HCT116 (cell line): ENCODE measurements around the gene ADGRF4.

Experiments
- CTCF ChIP-seq, 3 experiments: fragments of 200-600 bp in 1 of 3; sonication (generic) in 1 of 3; IDR thresholded peaks in 2 of 3; conservative IDR thresholded peaks in 1 of 3; 2 replicates each; pipeline ENCODE4 v1.5.1; 2012 to 2017; ENCODE audit warnings: low read depth in 2 of 3, low read length in 2 of 3, antibody characterized with exemption in 1 of 3, borderline replicate concordance in 1 of 3, control low read depth in 1 of 3, mild to moderate bottlenecking in 1 of 3, mixed read lengths in 1 of 3, mixed run types in 1 of 3, moderate library complexity in 1 of 3; ENCODE audit not compliant: insufficient read depth in 1 of 3
- POLR2A ChIP-seq: IDR thresholded peaks from 2 replicates; pipeline ENCODE4 v1.7.0; 2011; ENCODE audit warnings: borderline replicate concordance; ENCODE audit not compliant: insufficient read depth, insufficient read length; ENCODE audit errors: extremely low read depth
- POLR2AphosphoS5 ChIP-seq: IDR thresholded peaks from 2 replicates; pipeline ENCODE4 v1.6.1; 2011; ENCODE audit warnings: mild to moderate bottlenecking, low read depth, low read length, moderate library complexity

GRCh38 chr6:47743744-47744143, 45.4 kb downstream of the ADGRF4 start:
- TF ChIP-seq POLR2AphosphoS5 (no peak), CTCF (IDR thresholded peaks at IDR 0.05 in 2 of 3, conservative IDR thresholded peaks at IDR 0.05 in 1 of 3; ENCODE audit: borderline replicate concordance in 1 of 3, insufficient read depth in 1 of 3, low read depth in 2 of 3, low read length in 2 of 3) (no peak), POLR2A (no peak)
